Heart right ventricle (tissue), 16 donors: Measurements from ENCODE around the gene MYCN. TPM values are rescaled to one million over a fixed set of nuclear protein-coding genes. Genes with fewer than 3 reads are reported as not detected.

Experiments used
- ATAC-seq, 8 donors: fragments of 200-7000 bp; cut with Tn5 transposase; one replicate each; pipeline ENCODE4 v1.9.1; 2020; ENCODE audit warnings: mild to moderate bottlenecking in 8 of 8, moderate library complexity in 8 of 8, moderate number of reproducible peaks in 1 of 8
- DNase-seq, 2 donors: peaks; one replicate each; pipeline ENCODE4 v3.0.0-alpha.2; 2020
- H3K27ac ChIP-seq, 10 donors: fragments of 200-600 bp; sonication (generic) in 2 of 10; one replicate each; pipeline versions ENCODE4 v1.5.0 to v1.8.0; 2020 to 2022; ENCODE audit warnings: mild to moderate bottlenecking in 3 of 10
- H3K27me3 ChIP-seq, 7 donors: fragments of 200-600 bp; one replicate each; pipeline ENCODE4 v1.8.0; 2021 to 2022; ENCODE audit warnings: mild to moderate bottlenecking in 2 of 7
- H3K36me3 ChIP-seq, 9 donors: fragments of 200-600 bp; sonication (generic) in 1 of 9; one replicate each; pipeline versions ENCODE4 v1.5.0 to v1.8.0; 2020 to 2022; ENCODE audit warnings: mild to moderate bottlenecking in 2 of 9
- H3K4me1 ChIP-seq, 9 donors: fragments of 200-600 bp; sonication (generic) in 1 of 9; one replicate each; pipeline versions ENCODE4 v1.5.0 to v1.8.0; 2020 to 2022; ENCODE audit warnings: mild to moderate bottlenecking in 4 of 9
- H3K4me3 ChIP-seq, 10 donors: fragments of 200-600 bp; sonication (generic) in 2 of 10; one replicate each; pipeline versions ENCODE4 v1.5.0 to v1.8.0; 2020 to 2022; ENCODE audit warnings: mild to moderate bottlenecking in 7 of 10, moderate library complexity in 2 of 10
- H3K9me3 ChIP-seq, 11 donors: fragments of 200-600 bp in 10 of 11; sonication (generic) in 2 of 11; one replicate each; pipeline versions ENCODE4 v1.5.0 to v1.8.0; 2013 to 2022; ENCODE audit warnings: mild to moderate bottlenecking in 2 of 11, control low read depth in 1 of 11, moderate library complexity in 1 of 11
- CTCF ChIP-seq, 9 donors: fragments of 200-600 bp; sonication (generic) in 2 of 9; IDR thresholded peaks; one replicate each; pipeline versions ENCODE4 v1.5.0 to v1.8.0; 2021 to 2022; ENCODE audit warnings: antibody characterized with exemption in 9 of 9, mild to moderate bottlenecking in 5 of 9, moderate library complexity in 1 of 9
- WGBS, 2 donors: extraction: QIAGEN DNeasy Blood & Tissue Kit; methylation state at CpG; one replicate each; pipeline ENCODE4 v1.1.7; 2013; ENCODE audit warnings: inconsistent platforms in 1 of 2; 5-methylcytosine and 5-hydroxymethylcytosine counted together
- intact Hi-C, 10 donors: fragments of 100-400 bp; cut with DNase I; formaldehyde crosslinking; loops; one replicate each; pipeline versions ENCODE4 v1.11.1 to v1.14.2; 2022
- polyA plus RNA-seq, 2 donors: library from polyadenylated mRNA; stranded (reverse); fragments of 200-250 nt; gene quantifications; one replicate each; pipeline ENCODE4 v1.2.3, GENCODE V29; 2013
- total RNA-seq, 10 donors: library from RNA; stranded (reverse); fragmentation: NEBNext Ultra II Directional in 3 of 10; extraction: Animal tissue kit (Norgen Biotek cat#: 25700) in 3 of 10; gene quantifications; one replicate each; pipeline versions ENCODE4 v1.2.1 to v1.2.4, GENCODE V29; 2021 to 2023
- donor health status: Arrhythmogenic right ventricular cardiomyopathy.
- donor health status: ischemic (EF 13 %, LVEDD 7.1; RV severe dilation, severe dysfunction).
- donor health status: healthy with polysubstance abuse.
- donor health status: DM: no; HTN: yes; CAD: no.
- donor health status: DM: no; HTN: no; CAD: no.
- donor health status: ischemic (EF 25% LVEDD 6.9; RV normal size, moderate dysfunction).
- donor health status: ischemic (EF 25% LVEDD 5.7; RV mildly dilated, moderate dysfunction).
- donor health status: healthy.
- donor health status: DM: yes; HTN: yes; CAD: no.
- donor health status: Ischemic cardiomyopathy.
- donor health status: ischemic (EF 35%, LVEDD 5.7; RV mildly dilated, moderate dysfunction).
- donor health status: nonischemic (EF 11% LVEDD 7.7; RV severe dilation, severe dysfunction).
- donor health status: DM: yes; HTN: yes; CAD: no.
- donor health status: PGD.
- donor health status: ischemic (EF 29% LVEDD 5.4; RV normal size, mild dysfunction).
- donor health status: nonischemic (EF 23%, LVEDD 6.1; RV moderate dilation, normal function).

MYCN gene
- total and polyA plus RNA-seq, 12 donors, result 0.14 to 1.4 (median 0.52) TPM

DNA sequence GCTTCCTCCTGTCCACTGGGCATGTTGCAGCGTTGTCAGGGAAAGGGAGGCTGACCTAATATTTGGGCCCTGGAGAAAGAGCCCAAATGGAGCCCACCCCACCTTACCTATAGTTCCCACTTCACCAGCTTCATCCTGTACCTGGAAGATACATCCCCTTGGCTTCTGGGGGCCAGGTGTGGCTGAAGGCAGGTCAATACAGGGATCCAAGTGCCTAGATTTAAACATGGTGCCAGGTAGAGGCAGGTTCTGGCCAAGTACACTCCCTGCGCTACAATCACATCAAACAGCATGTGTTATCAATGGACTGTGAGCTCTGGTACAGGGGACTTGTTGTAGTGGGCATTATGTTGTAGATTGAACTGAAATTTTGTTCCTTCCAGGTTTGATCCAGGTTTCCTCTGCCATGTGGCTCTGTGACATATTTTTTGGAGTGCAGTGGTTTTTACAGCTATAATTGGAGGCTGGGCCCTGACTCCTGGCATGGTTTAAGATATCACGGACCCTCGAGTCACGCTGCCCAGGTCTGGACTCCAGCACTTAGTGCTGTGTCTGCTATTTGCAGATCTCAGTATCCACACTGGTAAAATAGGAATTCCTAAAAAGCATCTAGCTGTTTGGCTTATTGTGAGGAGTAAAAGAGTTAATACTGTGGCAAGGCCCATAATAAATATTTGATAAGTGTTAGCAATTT, 23.8 kb downstream of the MYCN start:
- ATAC-seq, result no peak
- H3K4me3 ChIP-seq, result no peak overlapping the region

GRCh38 chr2:15964936-15965563, 24.7 kb downstream of the MYCN start:
- intact Hi-C loops, result no loop called here
- no peak overlapping the region for H3K27ac ChIP-seq
- peaks cover 0 to 9% (median 0%) of the 10 kb centered on the region in 11 donors for H3K9me3 ChIP-seq
- no peak for TF ChIP-seq CTCF (IDR thresholded peaks at IDR 0.05)
- no peak overlapping the region for H3K4me3 ChIP-seq
- H3K27me3 ChIP-seq, result peaks cover 0 to 3% (median 0%) of the 10 kb centered on the region in 7 donors
- H3K36me3 ChIP-seq, result no peaks in the 10 kb centered on the region
- no peak for DNase-seq
- WGBS, 2 donors, result 83 to 86% methylated on average over 7 of the region's 7 CpGs
- no peak for ATAC-seq
- H3K4me1 ChIP-seq, result peaks cover 0 to 5% (median 0%) of the 10 kb centered on the region in 9 donors

More for the DNA sequence above, 23.8 kb downstream of the MYCN start:
- Histone ChIP-seq H3K9me3 (peaks cover 0 to 9% (median 0%) of the 10 kb centered on the region in 11 donors), H3K4me1 (peaks cover 0 to 5% (median 0%) of the 10 kb centered on the region in 9 donors), H3K36me3 (no peaks in the 10 kb centered on the region), H3K27me3 (peaks cover 0 to 4% (median 0%) of the 10 kb centered on the region in 7 donors), H3K27ac (no peak overlapping the region)
- intact Hi-C loops, result no loop called here
- no peak for TF ChIP-seq CTCF (IDR thresholded peaks at IDR 0.05)
- DNase-seq, result no peak
- WGBS, 2 donors, result 93 to 94% methylated on average over 5 of the region's 5 CpGs

- intact Hi-C loops, result no loop called here
- no peaks in the 10 kb centered on the region for H3K36me3 ChIP-seq
- peaks cover 0 to 5% (median 0%) of the 10 kb centered on the region in 9 donors for H3K4me1 ChIP-seq
- peaks cover 0 to 6% (median 0%) of the 10 kb centered on the region in 7 donors for H3K27me3 ChIP-seq
- no peak overlapping the region for H3K27ac ChIP-seq
- TF ChIP-seq CTCF (IDR thresholded peaks at IDR 0.05), result no peak
- no peak overlapping the region for H3K4me3 ChIP-seq
- no peak for ATAC-seq
- H3K9me3 ChIP-seq, result peaks cover 0 to 9% (median 0%) of the 10 kb centered on the region in 11 donors
- WGBS, 2 donors, result 76 to 78% methylated on average over 14 of the region's 14 CpGs
- DNase-seq, result no peak
Measured at GRCh38 chr2:15965564-15966019, 25.2 kb downstream of the MYCN start.

DNA sequence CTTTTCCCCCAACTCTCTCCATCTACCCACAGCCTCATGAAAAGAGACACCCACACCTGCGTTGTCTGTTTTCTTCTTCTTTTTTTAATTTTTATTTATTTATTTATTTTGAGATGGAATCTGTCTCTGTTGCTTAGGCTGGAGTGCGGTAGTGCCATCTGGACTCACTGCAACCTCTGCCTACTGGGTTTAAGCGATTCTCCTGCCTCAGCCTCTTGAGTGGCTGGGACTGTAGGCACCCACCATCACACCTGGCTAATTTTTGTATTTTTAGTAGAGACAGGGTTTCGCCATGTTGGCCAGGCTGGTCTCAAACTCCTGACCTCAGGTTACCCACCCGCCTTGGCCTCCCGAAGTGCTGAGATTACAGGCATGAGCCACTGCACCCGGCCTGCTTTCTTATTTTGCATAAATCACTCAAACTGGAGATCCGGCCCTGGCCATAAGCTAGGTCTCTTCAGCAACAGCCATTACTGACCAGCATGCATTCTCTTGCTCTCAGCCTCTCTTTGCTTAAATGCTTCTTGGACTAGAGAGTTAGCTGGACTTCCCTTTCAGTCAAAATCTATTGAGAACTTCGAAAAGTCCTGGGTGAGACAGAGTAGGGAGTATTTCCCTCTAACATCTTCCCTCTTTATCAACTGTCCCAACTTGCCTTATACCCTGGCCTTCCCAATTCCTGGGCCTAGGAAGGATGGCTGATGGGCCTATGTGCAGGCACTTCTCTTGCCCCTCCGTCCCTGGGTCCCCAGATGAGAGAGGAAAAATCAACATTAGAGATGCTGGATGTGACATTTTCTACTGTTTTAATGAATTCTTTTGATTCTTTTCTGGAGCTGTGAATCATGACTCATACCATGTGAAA, 27.3 kb downstream of the MYCN start:
- Histone ChIP-seq H3K27ac (no peak overlapping the region), H3K36me3 (no peaks in the 10 kb centered on the region), H3K9me3 (peaks cover 0 to 3% (median 0%) of the 10 kb centered on the region in 11 donors), H3K27me3 (peaks cover 0 to 18% (median 6%) of the 10 kb centered on the region in 7 donors), H3K4me1 (peaks cover 0 to 5% (median 0%) of the 10 kb centered on the region in 9 donors), H3K4me3 (no peak overlapping the region)
- WGBS, 2 donors, result 91 to 93% methylated on average over 10 of the region's 10 CpGs
- intact Hi-C loops, result no loop called here
- no peak for TF ChIP-seq CTCF (IDR thresholded peaks at IDR 0.05)
- no peak for ATAC-seq
- no peak for DNase-seq
